Trophoblast cell (in vitro differentiated cells and primary cell): ENCODE results near the gene SPATS2L.

Experiments
- DNase-seq, 2 donors: peaks; one replicate each; pipeline ENCODE4 v3.0.0-alpha.2; 2016
- H2AFZ ChIP-seq: 2 replicates; pipeline ENCODE4 v1.6.1; 2013; ENCODE audit warnings: low read length, moderate library complexity, mild to moderate bottlenecking; ENCODE audit not compliant: insufficient read depth, poor library complexity
- H2AK5ac ChIP-seq: 2 replicates; pipeline ENCODE4 v1.6.1; 2013; ENCODE audit warnings: mild to moderate bottlenecking, low read length
- H2BK120ac ChIP-seq: 2 replicates; pipeline ENCODE4 v1.6.1; 2013; ENCODE audit warnings: low read length, mild to moderate bottlenecking, moderate library complexity; ENCODE audit not compliant: insufficient read depth, poor library complexity
- H2BK12ac ChIP-seq: 2 replicates; pipeline ENCODE4 v1.6.1; 2013; ENCODE audit warnings: mild to moderate bottlenecking, low read length, moderate library complexity
- H2BK5ac ChIP-seq: 2 replicates; pipeline ENCODE4 v1.6.1; 2013; ENCODE audit warnings: low read length, low read depth, moderate library complexity, mild to moderate bottlenecking; ENCODE audit not compliant: poor library complexity
- H3K14ac ChIP-seq: 2 replicates; pipeline ENCODE4 v1.6.1; 2013; ENCODE audit warnings: mild to moderate bottlenecking, low read length
- H3K18ac ChIP-seq: 2 replicates; pipeline ENCODE4 v1.6.1; 2013; ENCODE audit warnings: mild to moderate bottlenecking, low read length
- H3K23ac ChIP-seq: 2 replicates; pipeline ENCODE4 v1.6.1; 2013; ENCODE audit warnings: low read length
- H3K27ac ChIP-seq: 2 replicates; pipeline ENCODE4 v1.5.1; 2013; ENCODE audit warnings: low read depth, mild to moderate bottlenecking, inconsistent platforms, low read length, moderate library complexity
- H3K27me3 ChIP-seq: 2 replicates; pipeline ENCODE4 v1.6.1; 2013; ENCODE audit warnings: inconsistent platforms, mild to moderate bottlenecking, low read length, moderate library complexity; ENCODE audit not compliant: insufficient read depth
- H3K36me3 ChIP-seq, 2 experiments: 1 replicate in 1 of 2; 2 replicates in 1 of 2; pipeline ENCODE4 v1.6.1; 2013; ENCODE audit warnings: low read length in 2 of 2, mild to moderate bottlenecking in 2 of 2, moderate library complexity in 1 of 2; ENCODE audit not compliant: insufficient read depth in 2 of 2, control insufficient read depth in 1 of 2
- H3K4ac ChIP-seq: 2 replicates; pipeline ENCODE4 v1.6.1; 2013; ENCODE audit warnings: low read depth, mild to moderate bottlenecking, low read length, moderate library complexity
- H3K4me1 ChIP-seq, 2 experiments: 1 replicate in 1 of 2; 2 replicates in 1 of 2; pipeline ENCODE4 v1.6.1; 2013; ENCODE audit warnings: low read length in 2 of 2, mild to moderate bottlenecking in 2 of 2, moderate library complexity in 1 of 2; ENCODE audit not compliant: insufficient read depth in 2 of 2, control insufficient read depth in 1 of 2
- H3K4me2 ChIP-seq: 2 replicates; pipeline ENCODE4 v1.6.1; 2013; ENCODE audit warnings: inconsistent platforms, mild to moderate bottlenecking, low read length, moderate library complexity
- H3K4me3 ChIP-seq: 2 replicates; pipeline ENCODE4 v1.5.1; 2013; ENCODE audit warnings: mild to moderate bottlenecking, low read depth, low read length, inconsistent platforms
- H3K79me1 ChIP-seq: one replicate; pipeline ENCODE4 v1.6.1; 2013; ENCODE audit warnings: low read length
- H3K79me2 ChIP-seq: 2 replicates; pipeline ENCODE4 v1.6.1; 2013; ENCODE audit warnings: low read length, mild to moderate bottlenecking; ENCODE audit not compliant: control insufficient read depth, insufficient read depth, poor library complexity
- H3K9ac ChIP-seq: 2 replicates; pipeline ENCODE4 v1.6.1; 2013; ENCODE audit warnings: mild to moderate bottlenecking, low read length
- H3K9me3 ChIP-seq: 2 replicates; pipeline ENCODE4 v1.6.1; 2013; ENCODE audit warnings: low read depth, mild to moderate bottlenecking, control low read depth, inconsistent platforms, low read length; ENCODE audit not compliant: insufficient read depth
- H4K12ac ChIP-seq: 2 replicates; pipeline ENCODE4 v1.6.1; 2013; ENCODE audit warnings: low read depth, mild to moderate bottlenecking, low read length, moderate library complexity
- H4K8ac ChIP-seq: 2 replicates; pipeline ENCODE4 v1.6.1; 2013; ENCODE audit warnings: low read depth, mild to moderate bottlenecking, low read length, moderate library complexity
- H4K91ac ChIP-seq: one replicate; pipeline ENCODE4 v1.6.1; 2013; ENCODE audit warnings: low read depth, mild to moderate bottlenecking, low read length, moderate library complexity
- WGBS: extraction: QIAGEN DNeasy Blood & Tissue Kit; methylation state at CpG from one replicate; pipeline ENCODE4 v1.1.7; 2013; ENCODE audit warnings: missing lambda C conversion rate; ENCODE audit not compliant: insufficient read length, insufficient coverage; ENCODE audit errors: extremely low coverage; 5-methylcytosine and 5-hydroxymethylcytosine counted together

SPATS2L gene

GRCh38 chr2:200320991-200321390 is 14.5 kb downstream of the SPATS2L start:
- no peak overlapping the region for H3K9ac ChIP-seq
- H2AK5ac ChIP-seq: no peak overlapping the region
- H3K27me3 ChIP-seq: no peaks in the 10 kb centered on the region
- H4K91ac ChIP-seq: no peak overlapping the region
- H2BK12ac ChIP-seq: no peak overlapping the region
- H3K79me1 ChIP-seq: peaks cover 6% of the 10 kb centered on the region
- H3K9me3 ChIP-seq: no peaks in the 10 kb centered on the region
- H4K12ac ChIP-seq: no peak overlapping the region
- no peak overlapping the region for H2BK120ac ChIP-seq
- no peak overlapping the region for H3K23ac ChIP-seq
- H3K79me2 ChIP-seq: peaks cover 14% of the 10 kb centered on the region
- DNase-seq: no peak
- no peak overlapping the region for H3K27ac ChIP-seq
- no peak overlapping the region for H2BK5ac ChIP-seq
- H3K36me3 ChIP-seq: no peaks in the 10 kb centered on the region
- H3K4ac ChIP-seq: peak overlapping the region; percentile 93
- H3K18ac ChIP-seq: no peak overlapping the region
- WGBS: no CpG with 5 or more reads among the region's 3 CpGs
- H3K4me3 ChIP-seq: no peak overlapping the region
- H3K4me2 ChIP-seq: no peak overlapping the region
- peaks cover 13 to 29% of the 10 kb centered on the region in 2 experiments for H3K4me1 ChIP-seq
- no peak overlapping the region for H4K8ac ChIP-seq
- no peak overlapping the region for H3K14ac ChIP-seq
- H2AFZ ChIP-seq: no peak overlapping the region

GRCh38 chr2:200321780-200322534 is 15.5 kb downstream of the SPATS2L start:
- H3K4me1 ChIP-seq: peaks cover 6 to 21% of the 10 kb centered on the region in 2 experiments
- H3K4me2 ChIP-seq: no peak overlapping the region
- no peaks in the 10 kb centered on the region for H3K36me3 ChIP-seq
- no peak overlapping the region for H2BK120ac ChIP-seq
- no CpG with 5 or more reads among the region's 6 CpGs for WGBS
- no peak overlapping the region for H3K18ac ChIP-seq
- no peak overlapping the region for H4K12ac ChIP-seq
- no peaks in the 10 kb centered on the region for H3K9me3 ChIP-seq
- peaks cover 9% of the 10 kb centered on the region for H3K79me2 ChIP-seq
- H3K27me3 ChIP-seq: no peaks in the 10 kb centered on the region
- no peak overlapping the region for H3K27ac ChIP-seq
- no peak overlapping the region for H4K8ac ChIP-seq
- H2AFZ ChIP-seq: no peak overlapping the region
- DNase-seq: peak in 1 of 2 donors; percentile 35
- H2AK5ac ChIP-seq: no peak overlapping the region
- H3K23ac ChIP-seq: no peak overlapping the region
- H3K9ac ChIP-seq: no peak overlapping the region
- no peak overlapping the region for H3K4me3 ChIP-seq
- peak overlapping the region; percentile 13 for H3K4ac ChIP-seq
- no peak overlapping the region for H2BK5ac ChIP-seq
- H3K79me1 ChIP-seq: peaks cover 4% of the 10 kb centered on the region
- no peak overlapping the region for H3K14ac ChIP-seq
- no peak overlapping the region for H2BK12ac ChIP-seq
- no peak overlapping the region for H4K91ac ChIP-seq

- Histone ChIP-seq H2BK5ac (no peak overlapping the region), H3K18ac (no peak overlapping the region), H3K4me3 (no peak overlapping the region), H4K91ac (no peak overlapping the region), H3K9ac (no peak overlapping the region), H2AFZ (no peak overlapping the region), H3K23ac (no peak overlapping the region), H3K14ac (no peak overlapping the region), H3K27ac (no peak overlapping the region), H3K9me3 (no peaks in the 10 kb centered on the region), H2BK12ac (no peak overlapping the region), H3K4ac (no peak overlapping the region), H4K8ac (no peak overlapping the region), H3K79me1 (peaks cover 4% of the 10 kb centered on the region), H3K79me2 (peaks cover 9% of the 10 kb centered on the region), H2BK120ac (no peak overlapping the region), H3K36me3 (no peaks in the 10 kb centered on the region), H3K4me1 (peaks cover 6 to 19% of the 10 kb centered on the region in 2 experiments), H2AK5ac (no peak overlapping the region), H3K4me2 (no peak overlapping the region), H4K12ac (no peak overlapping the region), H3K27me3 (no peaks in the 10 kb centered on the region)
- no peak for DNase-seq
- WGBS: no CpG with 5 or more reads among the region's 1 CpG
Measured at GRCh38 chr2:200322607-200323006, 16.1 kb downstream of the SPATS2L start.

- no peak overlapping the region for H3K9ac ChIP-seq
- no peak for DNase-seq
- no CpG with 5 or more reads among the region's 1 CpG for WGBS
Measured at GRCh38 chr2:200324362-200324761, 17.9 kb downstream of the SPATS2L start.

More at GRCh38 chr2:200324362-200324761, 17.9 kb downstream of the SPATS2L start:
- Histone ChIP-seq H3K36me3 (peaks cover 0 to 1% of the 10 kb centered on the region in 2 experiments), H3K4ac (peak overlapping the region; percentile 49), H3K79me2 (peaks cover 13% of the 10 kb centered on the region), H3K18ac (no peak overlapping the region), H3K4me3 (no peak overlapping the region), H2AK5ac (no peak overlapping the region), H3K9me3 (no peaks in the 10 kb centered on the region), H4K91ac (no peak overlapping the region), H3K14ac (no peak overlapping the region), H3K4me1 (peaks cover 11 to 16% of the 10 kb centered on the region in 2 experiments), H2BK12ac (no peak overlapping the region), H3K23ac (no peak overlapping the region), H3K79me1 (peaks cover 7% of the 10 kb centered on the region), H4K12ac (no peak overlapping the region), H3K27ac (peak overlapping the region; percentile 17), H2BK5ac (no peak overlapping the region), H2BK120ac (no peak overlapping the region), H3K27me3 (no peaks in the 10 kb centered on the region), H3K4me2 (no peak overlapping the region), H2AFZ (no peak overlapping the region), H4K8ac (no peak overlapping the region)
